ENCODE results near the gene FMO2.
"Not testable (repeated sequence)": the region's sequence is repeated elsewhere in the genome, so short reads cannot be mapped to it uniquely, and the experiment has no call there.

FMO2 gene

GRCh38 chr1:171222936-171223335 lies 37.8 kb downstream of the FMO2 start:
- TF ChIP-seq CTCF (IDR thresholded peaks at IDR 0.05; ENCODE audit: insufficient read depth, low read depth, low read length, missing control alignments): no peak
- H3K4me3 ChIP-seq (ENCODE audit: low read length): no peak overlapping the region
- no peak for DNase-seq (ENCODE audit: low read depth)

GRCh38 chr1:171224257-171224656 lies 39.2 kb downstream of the FMO2 start:
- not testable (repeated sequence) for H3K4me3 ChIP-seq (ENCODE audit: low read length)
- peak; percentile 69 for DNase-seq (ENCODE audit: low read depth)

- no peak overlapping the region for H3K4me3 ChIP-seq (ENCODE audit: low read length)
- DNase-seq (ENCODE audit: low read depth): peak; percentile 80
- peak; percentile 84 for TF ChIP-seq CTCF (IDR thresholded peaks at IDR 0.05; ENCODE audit: insufficient read depth, low read depth, low read length, missing control alignments)
Observed at GRCh38 chr1:171226747-171227370, 41.8 kb downstream of the FMO2 start.

GRCh38 chr1:171231326-171231725 lies 46.2 kb downstream of the FMO2 start:
- no peak for DNase-seq (ENCODE audit: low read depth)
- no peak for TF ChIP-seq CTCF (IDR thresholded peaks at IDR 0.05; ENCODE audit: insufficient read depth, low read depth, low read length, missing control alignments)
- no peak overlapping the region for H3K4me3 ChIP-seq (ENCODE audit: low read length)

- no peak overlapping the region for H3K4me3 ChIP-seq (ENCODE audit: low read length)
- no peak for TF ChIP-seq CTCF (IDR thresholded peaks at IDR 0.05; ENCODE audit: insufficient read depth, low read depth, low read length, missing control alignments)
- no peak for DNase-seq (ENCODE audit: low read depth)
Observed at GRCh38 chr1:171233183-171233582, 48.1 kb downstream of the FMO2 start.

GRCh38 chr1:171236231-171236630 lies 51.1 kb downstream of the FMO2 start:
- not testable (repeated sequence) for H3K4me3 ChIP-seq (ENCODE audit: low read length); DNase-seq (ENCODE audit: low read depth)

GRCh38 chr1:171243878-171244277 lies 58.8 kb downstream of the FMO2 start:
- DNase-seq (ENCODE audit: low read depth): no peak
- no peak for TF ChIP-seq CTCF (IDR thresholded peaks at IDR 0.05; ENCODE audit: insufficient read depth, low read depth, low read length, missing control alignments)
- no peak overlapping the region for H3K4me3 ChIP-seq (ENCODE audit: low read length)

GRCh38 chr1:171245458-171246064 lies 60.5 kb downstream of the FMO2 start:
- peak; percentile 62 for DNase-seq (ENCODE audit: low read depth)
- H3K4me3 ChIP-seq (ENCODE audit: low read length): no peak overlapping the region
- peak; percentile 88 for TF ChIP-seq CTCF (IDR thresholded peaks at IDR 0.05; ENCODE audit: insufficient read depth, low read depth, low read length, missing control alignments)

All from epithelial cell of esophagus (primary cell).